GM18873 (cell line): ENCODE measurements around the gene KLHL17.

Source experiments
- ATAC-seq: cut with Tn5 transposase; IDR thresholded peaks from one replicate; pipeline ENCODE4 v1.9.1; 2021; ENCODE audit warnings: mild to moderate bottlenecking, moderate library complexity, moderate number of reproducible peaks; ENCODE audit not compliant: unreplicated experiment, low FRiP score

The KLHL17 gene

DNA sequence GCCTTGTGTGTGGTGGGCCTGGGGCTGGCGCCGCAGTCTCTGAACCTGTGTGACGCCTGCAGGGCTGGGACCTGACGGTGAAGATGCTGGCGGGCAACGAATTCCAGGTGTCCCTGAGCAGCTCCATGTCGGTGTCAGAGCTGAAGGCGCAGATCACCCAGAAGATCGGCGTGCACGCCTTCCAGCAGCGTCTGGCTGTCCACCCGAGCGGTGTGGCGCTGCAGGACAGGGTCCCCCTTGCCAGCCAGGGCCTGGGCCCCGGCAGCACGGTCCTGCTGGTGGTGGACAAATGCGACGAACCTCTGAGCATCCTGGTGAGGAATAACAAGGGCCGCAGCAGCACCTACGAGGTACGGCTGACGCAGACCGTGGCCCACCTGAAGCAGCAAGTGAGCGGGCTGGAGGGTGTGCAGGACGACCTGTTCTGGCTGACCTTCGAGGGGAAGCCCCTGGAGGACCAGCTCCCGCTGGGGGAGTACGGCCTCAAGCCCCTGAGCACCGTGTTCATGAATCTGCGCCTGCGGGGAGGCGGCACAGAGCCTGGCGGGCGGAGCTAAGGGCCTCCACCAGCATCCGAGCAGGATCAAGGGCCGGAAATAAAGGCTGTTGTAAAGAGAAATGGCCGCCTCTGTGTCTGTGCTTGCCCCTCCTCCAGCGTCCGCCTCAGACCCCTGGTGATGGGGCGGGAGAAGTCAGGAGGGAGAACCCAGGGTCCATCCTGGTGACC lies 53.7 kb downstream of the KLHL17 start:
- no peak for ATAC-seq

DNA sequence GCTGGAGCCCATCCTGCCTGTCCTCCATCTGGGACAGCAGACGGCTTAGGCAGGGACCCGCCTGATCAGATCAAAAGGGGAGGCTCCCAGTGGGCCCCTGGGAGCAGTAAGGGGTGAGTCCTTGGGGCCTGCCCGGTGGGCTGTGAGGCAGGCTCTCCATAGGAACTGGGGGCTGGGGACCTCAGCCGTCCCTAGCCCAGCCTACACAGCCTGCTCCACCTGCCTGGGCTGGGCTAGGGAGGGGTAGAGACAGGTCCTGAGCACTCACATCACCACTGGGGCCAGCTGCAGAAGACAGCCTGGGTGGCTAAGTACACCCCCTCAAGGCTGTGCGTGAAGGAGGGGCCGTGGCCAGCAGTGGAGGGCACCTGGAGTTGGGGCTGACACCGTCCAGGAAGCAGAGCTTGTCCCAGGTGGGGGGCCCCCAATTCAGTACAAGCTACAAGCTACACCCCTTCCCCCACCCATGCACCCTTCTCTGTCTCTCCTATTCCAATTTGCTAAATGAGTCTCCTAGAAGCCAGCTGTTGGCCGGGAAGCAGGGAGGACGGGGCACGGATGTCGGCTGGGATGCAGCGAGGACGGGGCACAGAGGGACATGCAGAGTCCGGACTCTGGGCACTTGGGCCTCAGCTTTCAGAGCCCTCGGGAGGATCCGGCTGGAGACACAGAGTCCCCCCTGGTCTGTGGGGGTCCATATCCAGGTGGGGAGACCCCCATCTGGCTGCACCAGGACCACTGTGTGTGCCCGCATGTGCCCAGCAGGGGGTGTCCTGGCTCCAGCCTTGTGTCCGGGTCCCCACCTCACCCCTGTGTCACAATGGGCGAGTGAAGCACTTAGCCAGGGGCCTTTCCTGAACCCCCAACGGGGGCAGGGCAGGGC lies 54.7 kb downstream of the KLHL17 start:
- no peak for ATAC-seq
